ENCODE results near the gene TBC1D22B. TPM values are rescaled to one million over a fixed set of nuclear protein-coding genes. Genes with fewer than 3 reads are reported as not detected.

Gene TBC1D22B
- polyA plus RNA-seq, 1 of the 3 experiments (the other 2 are of a cell fraction): 5.3 TPM

- no peak for TF ChIP-seq SIN3A (IDR thresholded peaks at IDR 0.05; ENCODE audit: borderline replicate concordance, low read depth, low read length)
- TF ChIP-seq USF2 (IDR thresholded peaks at IDR 0.05; ENCODE audit: borderline replicate concordance, low read depth, low read length): no peak
- TF ChIP-seq RCOR1 (IDR thresholded peaks at IDR 0.05; ENCODE audit: low read length): no peak
- no peak for TF ChIP-seq MXI1 (IDR thresholded peaks at IDR 0.05; ENCODE audit: low read depth, low read length)
Observed at GRCh38 chr6:37230104-37230503, 27.5 kb upstream of the TBC1D22B start (continued).

- H3K27ac ChIP-seq (ENCODE audit: low read depth in 2 of 2, low read length in 1 of 2): no peak overlapping the region
- no peak overlapping the region for H3K4me3 ChIP-seq (ENCODE audit: low read depth in 2 of 2, low read length in 1 of 2)
- H3K9ac ChIP-seq: no peak overlapping the region
- DNase-seq: no peak
- ChIA-PET POLR2A (no interaction called here), CTCF (interaction anchor here (2.0 kb wide), 1 partner anchor 214 kb away, joined by 5 read pairs; no protein-coding TSS in a partner anchor)
- no peaks in the 10 kb centered on the region for H3K9me2 ChIP-seq
- no peaks in the 10 kb centered on the region for H3K27me3 ChIP-seq (ENCODE audit: insufficient read depth)
- H3K9me3 ChIP-seq: no peaks in the 10 kb centered on the region
- no peaks in the 10 kb centered on the region for H3K79me2 ChIP-seq (ENCODE audit: insufficient read depth)
- no peaks in the 10 kb centered on the region for H4K20me1 ChIP-seq (ENCODE audit: insufficient read depth)
- no peak for TF ChIP-seq TCF12 (IDR thresholded peaks at IDR 0.05)
- TF ChIP-seq CTCF (IDR thresholded peaks at IDR 0.05): no peak
- no peak for TF ChIP-seq RCOR1 (IDR thresholded peaks at IDR 0.05; ENCODE audit: low read length)
- TF ChIP-seq EZH2phosphoT487 (IDR thresholded peaks at IDR 0.05; ENCODE audit: borderline replicate concordance, low read depth): no peak
- TF ChIP-seq USF1 (IDR thresholded peaks at IDR 0.05; ENCODE audit: borderline replicate concordance, low read depth): no peak
- TF ChIP-seq REST (IDR thresholded peaks at IDR 0.05; ENCODE audit: low read depth, low read length): no peak
- TF ChIP-seq POLR2AphosphoS5 (IDR thresholded peaks at IDR 0.05; ENCODE audit: low read depth, low read length): no peak
- no peak for TF ChIP-seq RFX5 (IDR thresholded peaks at IDR 0.05; ENCODE audit: low read length)
- TF ChIP-seq TEAD4 (IDR thresholded peaks at IDR 0.05; ENCODE audit: borderline replicate concordance, insufficient read depth): no peak
- no peak for TF ChIP-seq GATA2 (CRISPR knock-in tag; IDR thresholded peaks at IDR 0.05)
- WGBS (ENCODE audit: low lambda C conversion rate): 94% methylated on average over 5 of the region's 5 CpGs
- no peaks in the 10 kb centered on the region for H3K36me3 ChIP-seq (replicated peaks in 1 of 2; ENCODE audit: control insufficient read depth in 1 of 2, insufficient read depth in 2 of 2, low read length in 1 of 2)
- H3F3A ChIP-seq (replicated peaks; ENCODE audit: insufficient read depth): peaks cover 4% of the 10 kb centered on the region
- H2AFZ ChIP-seq (ENCODE audit: low read depth): no peak overlapping the region
- H3K4me1 ChIP-seq (ENCODE audit: control insufficient read depth in 1 of 2, insufficient read depth in 2 of 2, low read depth in 1 of 2, low read length in 1 of 2): no peaks in the 10 kb centered on the region
- H3K4me2 ChIP-seq: no peak overlapping the region
Observed at GRCh38 chr6:37232430-37233017, 25.0 kb upstream of the TBC1D22B start.
